SK-N-SH (cell line): Measurements from ENCODE around the gene KLLN. TPM values are rescaled to one million over a fixed set of nuclear protein-coding genes. Genes with fewer than 3 reads are reported as not detected.
"Not testable (repeated sequence)": the region's sequence is repeated elsewhere in the genome, so short reads cannot be mapped to it uniquely, and the experiment has no call there.

Source experiments
- CTCF ChIA-PET: fragments of 300-600, 350-600 bp; formaldehyde crosslinking; extraction: SDS; loops from one replicate; lab custom pipeline; 2021; lab: Yijun Ruan, JAX
- POLR2A ChIA-PET: fragments of 350-600 bp; sonication (Branson Sonifier 250); formaldehyde crosslinking; extraction: SDS; loops from one replicate; lab custom pipeline; 2020; ENCODE audit warnings: antibody characterized with exemption, inconsistent platforms; lab: Yijun Ruan, JAX
- DNase-seq: peaks from one replicate; pipeline ENCODE4 v3.0.0; 2012
- H2AFZ ChIP-seq: fragments of 200-600 bp; sonication (generic); 2 replicates; pipeline ENCODE4 v1.8.1; 2016; ENCODE audit warnings: antibody characterized with exemption, mild to moderate bottlenecking, low read depth
- H3F3A ChIP-seq: fragments of 200-600 bp; sonication (generic); replicated peaks from 2 replicates; pipeline ENCODE3; 2016; ENCODE audit warnings: antibody characterized with exemption, mild to moderate bottlenecking; ENCODE audit not compliant: insufficient read depth
- H3K27ac ChIP-seq, 2 experiments: fragments of 200-500 bp in 1 of 2; fragments of 200-600 bp in 1 of 2; sonication (Bioruptor generic) in 1 of 2; sonication (generic), shearing (Covaris generic) in 1 of 2; 2 replicates each; pipeline versions ENCODE4 v1.5.1 to v1.6.1; 2014 to 2016; ENCODE audit warnings: low read depth in 2 of 2, inconsistent platforms in 1 of 2, low read length in 1 of 2, mild to moderate bottlenecking in 1 of 2, mixed read lengths in 1 of 2
- H3K27me3 ChIP-seq: fragments of 200-600 bp; sonication (generic), shearing (Covaris generic); 2 replicates; pipeline ENCODE4 v1.6.1; 2016; ENCODE audit warnings: mixed run types; ENCODE audit not compliant: insufficient read depth
- H3K36me3 ChIP-seq, 2 experiments: fragments of 200-500 bp in 1 of 2; fragments of 200-600 bp in 1 of 2; sonication (Bioruptor generic) in 1 of 2; sonication (generic) in 1 of 2; replicated peaks in 1 of 2; 2 replicates each; pipeline versions ENCODE3 to v1.5.1; 2014 to 2016; ENCODE audit warnings: low read length in 1 of 2, mild to moderate bottlenecking in 1 of 2; ENCODE audit not compliant: insufficient read depth in 2 of 2, control insufficient read depth in 1 of 2
- H3K4me1 ChIP-seq, 2 experiments: fragments of 200-500 bp in 1 of 2; fragments of 200-600 bp in 1 of 2; sonication (Bioruptor generic) in 1 of 2; sonication (generic), shearing (Covaris generic) in 1 of 2; 2 replicates each; pipeline versions ENCODE4 v1.5.1 to v1.6.1; 2014 to 2016; ENCODE audit warnings: low read depth in 1 of 2, low read length in 1 of 2, mixed run types in 1 of 2; ENCODE audit not compliant: insufficient read depth in 2 of 2, control insufficient read depth in 1 of 2
- H3K4me2 ChIP-seq: fragments of 200-600 bp; sonication (generic), shearing (Covaris generic); 2 replicates; pipeline ENCODE4 v1.6.1; 2017; ENCODE audit warnings: mixed run types
- H3K4me3 ChIP-seq, 2 experiments: fragments of 200-500 bp in 1 of 2; fragments of 200-600 bp in 1 of 2; sonication (Bioruptor generic) in 1 of 2; sonication (generic), shearing (Covaris generic) in 1 of 2; 2 replicates each; pipeline versions ENCODE4 v1.5.1 to v1.8.1; 2014 to 2016; ENCODE audit warnings: low read depth in 2 of 2, inconsistent platforms in 1 of 2, low read length in 1 of 2, mild to moderate bottlenecking in 1 of 2, mixed read lengths in 1 of 2, moderate library complexity in 1 of 2
- H3K79me2 ChIP-seq: fragments of 200-600 bp; sonication (generic); 2 replicates; pipeline ENCODE4 v1.8.1; 2017; ENCODE audit warnings: mild to moderate bottlenecking; ENCODE audit not compliant: insufficient read depth
- H3K9ac ChIP-seq: fragments of 200-600 bp; sonication (generic); 2 replicates; pipeline ENCODE4 v1.6.1; 2017; ENCODE audit warnings: mixed run types
- H3K9me2 ChIP-seq: fragments of 200-600 bp; sonication (generic); 2 replicates; pipeline ENCODE4 v1.6.1; 2017; ENCODE audit warnings: mixed run types
- H3K9me3 ChIP-seq: fragments of 200-600 bp; sonication (generic); 2 replicates; pipeline ENCODE4 v1.6.1; 2017; ENCODE audit warnings: mixed run types, mild to moderate bottlenecking, moderate library complexity
- H4K20me1 ChIP-seq: fragments of 200-600 bp; sonication (generic); 2 replicates; pipeline ENCODE4 v1.6.1; 2017; ENCODE audit warnings: mild to moderate bottlenecking, mixed run types; ENCODE audit not compliant: insufficient read depth
- FOXM1 ChIP-seq: IDR thresholded peaks from 2 replicates; pipeline ENCODE4 v1.4.0; 2012; ENCODE audit warnings: low read depth, mild to moderate bottlenecking
- JUND ChIP-seq: IDR thresholded peaks from 2 replicates; pipeline ENCODE4 v1.4.0; 2012
- NFIC ChIP-seq: IDR thresholded peaks from 2 replicates; pipeline ENCODE4 v1.4.0; 2012; ENCODE audit warnings: borderline replicate concordance
- RCOR1 ChIP-seq: fragments of 150-350 bp; IDR thresholded peaks from 2 replicates; pipeline ENCODE4 v1.6.1; 2017; ENCODE audit warnings: antibody characterized with exemption, low read length
- RXRA ChIP-seq: IDR thresholded peaks from 2 replicates; pipeline ENCODE4 v1.4.0; 2012; ENCODE audit warnings: low read depth, mild to moderate bottlenecking, borderline replicate concordance
- TCF12 ChIP-seq: IDR thresholded peaks from 2 replicates; pipeline ENCODE4 v1.4.0; 2012
- TEAD4 ChIP-seq: IDR thresholded peaks from 2 replicates; pipeline ENCODE4 v1.4.0; 2012; ENCODE audit warnings: mild to moderate bottlenecking, borderline replicate concordance; ENCODE audit not compliant: insufficient read depth
- WGBS: methylation state at CpG from one replicate; pipeline ENCODE4 v1.1.6; 2017; ENCODE audit warnings: low lambda C conversion rate; 5-methylcytosine and 5-hydroxymethylcytosine counted together
- polyA plus RNA-seq, 3 experiments: library from polyadenylated mRNA; depleted of rRNA; stranded (reverse); fragments of >200 nt; gene quantifications; 2 replicates each; pipeline ENCODE4 v1.2.3, GENCODE V29; 2012
- TF ChIP-seq, protein P1 (sequence below): fragments of 150-350 bp; IDR thresholded peaks from 2 replicates; pipeline ENCODE4 v1.6.1; 2016; ENCODE audit warnings: mild to moderate bottlenecking, low read depth, low read length
- TF ChIP-seq, protein P2 (sequence below): IDR thresholded peaks from 2 replicates; pipeline ENCODE4; 2012

Gene KLLN
- polyA plus RNA-seq, 1 of the 3 experiments (the other 2 are of a cell fraction) = 1.2 TPM

DNA sequence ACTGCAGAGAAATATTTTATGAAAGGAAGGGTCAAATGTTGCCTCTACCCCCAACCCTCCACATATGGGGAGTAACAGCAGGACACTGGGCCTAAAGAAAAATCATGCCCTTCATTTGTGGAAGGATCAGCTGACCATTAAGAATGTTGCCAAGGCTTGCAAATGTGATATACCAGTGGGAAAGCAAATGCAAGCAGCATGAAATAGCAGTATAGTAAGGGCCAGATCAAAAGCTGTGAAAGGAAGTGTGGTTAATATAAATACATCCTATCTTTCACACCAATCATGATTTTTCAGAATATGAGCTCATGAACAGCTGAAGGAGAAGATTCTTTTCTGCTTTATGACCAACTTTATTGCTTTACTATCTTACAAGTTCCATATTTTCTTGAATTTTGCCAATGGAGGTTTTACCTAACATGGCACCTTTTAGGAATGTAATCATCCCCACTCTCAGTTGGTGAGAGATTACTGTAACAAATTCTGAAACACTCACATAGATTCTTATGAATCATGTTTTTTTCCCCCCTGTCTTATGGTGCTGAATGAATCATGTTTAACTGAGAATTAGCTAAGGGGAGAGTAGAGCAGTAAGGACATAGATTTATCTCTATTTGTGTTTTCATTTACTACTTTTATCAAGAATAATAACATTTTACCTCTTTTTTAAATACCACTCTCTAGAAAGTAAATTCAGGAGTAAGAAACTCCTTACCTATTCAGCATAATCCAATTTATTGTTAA is 33.2 kb downstream of the KLLN start (continued):
- TF ChIP-seq, protein P1, sequence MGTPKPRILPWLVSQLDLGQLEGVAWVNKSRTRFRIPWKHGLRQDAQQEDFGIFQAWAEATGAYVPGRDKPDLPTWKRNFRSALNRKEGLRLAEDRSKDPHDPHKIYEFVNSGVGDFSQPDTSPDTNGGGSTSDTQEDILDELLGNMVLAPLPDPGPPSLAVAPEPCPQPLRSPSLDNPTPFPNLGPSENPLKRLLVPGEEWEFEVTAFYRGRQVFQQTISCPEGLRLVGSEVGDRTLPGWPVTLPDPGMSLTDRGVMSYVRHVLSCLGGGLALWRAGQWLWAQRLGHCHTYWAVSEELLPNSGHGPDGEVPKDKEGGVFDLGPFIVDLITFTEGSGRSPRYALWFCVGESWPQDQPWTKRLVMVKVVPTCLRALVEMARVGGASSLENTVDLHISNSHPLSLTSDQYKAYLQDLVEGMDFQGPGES = no peak
- TF ChIP-seq TCF12 = no peak
- TF ChIP-seq NFIC = no peak
- TF ChIP-seq RXRA = no peak
- no peak for TF ChIP-seq JUND
- TF ChIP-seq TEAD4 = no peak
- TF ChIP-seq, all 33 proteins: peak for 0

DNA sequence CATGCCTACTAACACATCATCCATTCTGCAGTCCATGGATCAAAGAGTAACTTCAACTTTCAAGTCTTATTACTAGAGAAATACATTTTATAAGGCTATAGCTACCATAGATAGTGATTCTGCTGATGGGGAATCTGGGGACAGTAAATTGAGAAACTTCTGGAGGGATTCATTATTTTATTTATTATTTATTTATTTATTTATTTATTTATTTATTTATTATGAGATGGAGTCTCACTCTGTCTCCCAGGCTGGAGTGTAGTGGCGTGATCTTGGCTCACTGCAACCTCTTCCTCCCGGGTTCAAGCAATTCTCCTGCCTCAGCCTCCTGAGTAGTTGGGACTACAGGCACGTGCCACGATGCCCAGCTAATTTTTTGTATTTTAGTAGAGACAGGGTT is 34.3 kb downstream of the KLLN start:
- H3K4me1 ChIP-seq, H3K9me3 ChIP-seq, H3F3A ChIP-seq, H3K4me3 ChIP-seq, H3K27me3 ChIP-seq, DNase-seq, H3K4me2 ChIP-seq, H4K20me1 ChIP-seq, POLR2A ChIA-PET, H3K79me2 ChIP-seq, H2AFZ ChIP-seq, H3K9me2 ChIP-seq, H3K36me3 ChIP-seq, H3K27ac ChIP-seq, H3K9ac ChIP-seq: not testable (repeated sequence)
- CTCF ChIA-PET = interaction anchor here (1.5 kb wide), 1 partner anchor 9 kb away, joined by 3 read pairs; no protein-coding TSS in a partner anchor
- 80% methylated on average over 4 of the region's 4 CpGs for WGBS

DNA sequence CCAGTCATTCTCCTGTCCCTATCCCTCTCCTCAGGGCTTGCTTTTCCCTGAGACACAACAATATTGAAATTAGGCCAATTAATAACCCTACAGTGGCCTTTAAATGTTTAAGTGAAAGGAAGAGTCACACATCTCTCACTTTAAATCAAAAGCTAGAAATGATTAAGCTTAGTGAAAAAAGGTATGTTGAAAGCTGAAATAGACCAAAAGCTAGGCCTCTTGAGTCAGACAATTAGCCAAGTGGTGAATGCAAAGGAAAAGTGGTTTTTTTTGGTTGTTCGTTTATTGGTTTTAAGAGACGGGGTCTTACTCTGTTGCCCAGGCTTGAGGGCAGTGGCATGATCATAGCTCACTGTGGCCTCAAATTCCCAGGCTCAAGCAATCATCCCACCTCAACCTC is 35.7 kb downstream of the KLLN start:
- Histone ChIP-seq H3K9ac (no peak overlapping the region), H3K9me2 (no peaks in the 10 kb centered on the region), H3K27ac (no peak overlapping the region), H3F3A (peaks cover 5% of the 10 kb centered on the region), H3K27me3 (no peaks in the 10 kb centered on the region), H4K20me1 (no peaks in the 10 kb centered on the region), H3K4me2 (no peak overlapping the region), H2AFZ (no peak overlapping the region), H3K4me1 (no peaks in the 10 kb centered on the region; a peak in 1 of 4 replicates), H3K4me3 (no peak overlapping the region), H3K36me3 (no peaks in the 10 kb centered on the region), H3K79me2 (no peaks in the 10 kb centered on the region), H3K9me3 (no peaks in the 10 kb centered on the region)
- no peak for TF ChIP-seq RCOR1
- TF ChIP-seq TEAD4 = no peak
- no peak for TF ChIP-seq TCF12
- no peak for TF ChIP-seq FOXM1
- TF ChIP-seq, protein P2, sequence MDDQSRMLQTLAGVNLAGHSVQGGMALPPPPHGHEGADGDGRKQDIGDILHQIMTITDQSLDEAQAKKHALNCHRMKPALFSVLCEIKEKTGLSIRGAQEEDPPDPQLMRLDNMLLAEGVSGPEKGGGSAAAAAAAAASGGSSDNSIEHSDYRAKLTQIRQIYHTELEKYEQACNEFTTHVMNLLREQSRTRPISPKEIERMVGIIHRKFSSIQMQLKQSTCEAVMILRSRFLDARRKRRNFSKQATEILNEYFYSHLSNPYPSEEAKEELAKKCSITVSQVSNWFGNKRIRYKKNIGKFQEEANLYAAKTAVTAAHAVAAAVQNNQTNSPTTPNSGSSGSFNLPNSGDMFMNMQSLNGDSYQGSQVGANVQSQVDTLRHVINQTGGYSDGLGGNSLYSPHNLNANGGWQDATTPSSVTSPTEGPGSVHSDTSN = no peak
- ChIA-PET CTCF (interaction anchor here (1.0 to 1.5 kb wide), 2 partner anchors 9 to 10 kb away, joined by 3 to 4 read pairs; partner anchors contain the start of gene ATAD1), POLR2A (interaction anchor here (0.6 to 1.4 kb wide), 2 partner anchors 9 to 519 kb away, joined by 3 to 8 read pairs; partner anchors contain the start of gene ATAD1)
- DNase-seq = no peak
- WGBS = 87% methylated on average over 2 of the region's 2 CpGs
